H9 (cell line): Measurements from ENCODE around the gene KIZ. TPM values are rescaled to one million over a fixed set of nuclear protein-coding genes. Genes with fewer than 3 reads are reported as not detected.
A peak's percentile ranks its signal among the peaks of the same experiment; 100 is the strongest.

Experiments used
- DNase-seq: peaks from one replicate; pipeline ENCODE4 v3.0.0-alpha.2; 2017
- H2AFZ ChIP-seq: one replicate; pipeline ENCODE4 v1.6.1; 2013; ENCODE audit warnings: mild to moderate bottlenecking, low read length, control low read depth, moderate library complexity
- H2AK5ac ChIP-seq: 2 replicates; pipeline ENCODE4 v1.6.1; 2013; ENCODE audit warnings: low read length, control low read depth, mixed read lengths; ENCODE audit not compliant: insufficient read length
- H2BK120ac ChIP-seq: one replicate; pipeline ENCODE4 v1.6.1; 2013; ENCODE audit warnings: low read depth, mild to moderate bottlenecking, low read length, control low read depth, inconsistent platforms; ENCODE audit not compliant: poor library complexity, severe bottlenecking
- H2BK12ac ChIP-seq: 2 replicates; pipeline ENCODE4 v1.6.1; 2013; ENCODE audit warnings: low read length, control low read depth, mixed read lengths, low read depth; ENCODE audit not compliant: insufficient read length
- H2BK15ac ChIP-seq: 2 replicates; pipeline ENCODE4 v1.6.1; 2013; ENCODE audit warnings: low read depth, low read length, control low read depth
- H2BK20ac ChIP-seq: one replicate; pipeline ENCODE4 v1.6.1; 2013; ENCODE audit warnings: low read depth, mild to moderate bottlenecking, low read length, control low read depth, inconsistent platforms; ENCODE audit not compliant: poor library complexity, severe bottlenecking
- H2BK5ac ChIP-seq: 2 replicates; pipeline ENCODE4 v1.6.1; 2013; ENCODE audit warnings: low read length, control low read depth, mixed read lengths; ENCODE audit not compliant: insufficient read length
- H3K14ac ChIP-seq: 2 replicates; pipeline ENCODE4 v1.6.1; 2013; ENCODE audit warnings: low read length, control low read depth; ENCODE audit not compliant: insufficient read depth
- H3K18ac ChIP-seq: 2 replicates; pipeline ENCODE4 v1.6.1; 2013; ENCODE audit warnings: low read depth, mild to moderate bottlenecking, mixed read lengths, low read length, control low read depth; ENCODE audit not compliant: insufficient read length
- H3K23ac ChIP-seq: 2 replicates; pipeline ENCODE4 v1.6.1; 2013; ENCODE audit warnings: low read length, control low read depth, mixed read lengths, low read depth; ENCODE audit not compliant: insufficient read length
- H3K23me2 ChIP-seq: 2 replicates; pipeline ENCODE4 v1.6.1; 2013; ENCODE audit warnings: low read depth, mild to moderate bottlenecking, mixed read lengths, low read length, control low read depth; ENCODE audit not compliant: insufficient read length, poor library complexity, severe bottlenecking
- H3K27ac ChIP-seq: 2 replicates; pipeline ENCODE4 v1.5.1; 2013; ENCODE audit warnings: low read length, control low read depth, mixed read lengths, low read depth; ENCODE audit not compliant: insufficient read length
- H3K27me3 ChIP-seq: 2 replicates; pipeline ENCODE4 v1.6.1; 2013; ENCODE audit warnings: low read length, control low read depth, inconsistent platforms; ENCODE audit not compliant: insufficient read depth
- H3K4ac ChIP-seq: 2 replicates; pipeline ENCODE4 v1.6.1; 2013; ENCODE audit warnings: low read depth, mild to moderate bottlenecking, control low read depth, inconsistent platforms, low read length, moderate library complexity
- H3K4me1 ChIP-seq: 2 replicates; pipeline ENCODE4 v1.6.1; 2013; ENCODE audit warnings: low read length, control low read depth, inconsistent platforms; ENCODE audit not compliant: insufficient read depth
- H3K4me2 ChIP-seq: 2 replicates; pipeline ENCODE4 v1.6.1; 2013; ENCODE audit warnings: low read length, control low read depth, mixed read lengths; ENCODE audit not compliant: insufficient read length, insufficient read depth
- H3K56ac ChIP-seq: 2 replicates; pipeline ENCODE4 v1.6.1; 2013; ENCODE audit warnings: low read depth, mild to moderate bottlenecking, mixed read lengths, low read length, control low read depth; ENCODE audit not compliant: insufficient read length
- H3K79me1 ChIP-seq: 2 replicates; pipeline ENCODE4 v1.6.1; 2013; ENCODE audit warnings: low read depth, mild to moderate bottlenecking, moderate library complexity, low read length, control low read depth, inconsistent platforms; ENCODE audit not compliant: insufficient read depth, poor library complexity, severe bottlenecking
- H3K79me2 ChIP-seq: 2 replicates; pipeline ENCODE4 v1.6.1; 2013; ENCODE audit warnings: low read length, control low read depth, inconsistent platforms; ENCODE audit not compliant: insufficient read depth
- H3K9ac ChIP-seq: 2 replicates; pipeline ENCODE4 v1.6.1; 2013; ENCODE audit warnings: low read length, control low read depth, mixed read lengths; ENCODE audit not compliant: insufficient read length; ENCODE audit errors: extremely low read depth
- H3K9me3 ChIP-seq: one replicate; pipeline ENCODE4 v1.6.1; 2013; ENCODE audit warnings: low read depth, low read length, inconsistent platforms; ENCODE audit not compliant: control insufficient read depth
- H3T11ph ChIP-seq: one replicate; pipeline ENCODE4 v1.6.1; 2013; ENCODE audit warnings: mild to moderate bottlenecking, low read length, control low read depth, inconsistent platforms
- H4K20me1 ChIP-seq: one replicate; pipeline ENCODE4 v1.6.1; 2013; ENCODE audit not compliant: control insufficient read depth, insufficient read length, insufficient read depth
- H4K5ac ChIP-seq: 2 replicates; pipeline ENCODE4 v1.6.1; 2013; ENCODE audit warnings: low read depth, mild to moderate bottlenecking, mixed read lengths, low read length, control low read depth; ENCODE audit not compliant: insufficient read length
- H4K8ac ChIP-seq: replicated peaks from 2 replicates; pipeline ENCODE4 v1.6.1; 2013; ENCODE audit warnings: low read length, control low read depth, mixed read lengths, low read depth; ENCODE audit not compliant: insufficient read length
- H4K91ac ChIP-seq: 2 replicates; pipeline ENCODE4 v1.6.1; 2013; ENCODE audit warnings: low read depth, mild to moderate bottlenecking, moderate library complexity, mixed read lengths, low read length, control low read depth; ENCODE audit not compliant: insufficient read length
- H3K27ac Mint-ChIP-seq, 3 experiments: 2 replicates in 2 of 3; 3 replicates in 1 of 3; pipeline ENCODE4 v1.8.0; 2020 to 2021; ENCODE audit warnings: mixed read lengths in 3 of 3, mild to moderate bottlenecking in 1 of 3, moderate library complexity in 1 of 3
- H3K27me3 Mint-ChIP-seq: 2 replicates; pipeline ENCODE4 v1.8.0; 2021; ENCODE audit warnings: low read depth, mild to moderate bottlenecking, moderate library complexity, mixed read lengths
- H3K36me3 Mint-ChIP-seq, 3 experiments: 2 replicates in 2 of 3; 3 replicates in 1 of 3; pipeline ENCODE4 v1.8.0; 2020 to 2021; ENCODE audit warnings: low read depth in 3 of 3, mixed read lengths in 3 of 3; ENCODE audit not compliant: insufficient read depth in 1 of 3
- H3K4me1 Mint-ChIP-seq, 2 experiments: 2 replicates each; pipeline ENCODE4 v1.8.0; 2020; ENCODE audit warnings: mixed read lengths in 2 of 2
- H3K4me3 Mint-ChIP-seq, 2 experiments: 2 replicates in 1 of 2; 3 replicates in 1 of 2; pipeline ENCODE4 v1.8.0; 2020 to 2021; ENCODE audit warnings: mild to moderate bottlenecking in 2 of 2, mixed read lengths in 2 of 2, moderate library complexity in 1 of 2
- H3K9me3 Mint-ChIP-seq, 2 experiments: 2 replicates in 1 of 2; 3 replicates in 1 of 2; pipeline ENCODE4 v1.8.0; 2020; ENCODE audit warnings: mild to moderate bottlenecking in 2 of 2, mixed read lengths in 2 of 2, moderate library complexity in 1 of 2
- CTCF ChIP-seq: fragments of 200-600 bp; sonication (generic); conservative IDR thresholded peaks from 3 replicates; pipeline ENCODE4 v1.8.0; 2021; ENCODE audit warnings: antibody characterized with exemption, mild to moderate bottlenecking
- WGBS: extraction: QIAGEN DNeasy Blood & Tissue Kit; methylation state at CpG from one replicate; pipeline ENCODE4 v1.1.7; 2013; ENCODE audit warnings: missing lambda C conversion rate, low lambda C conversion rate, mixed read lengths; ENCODE audit not compliant: insufficient read length; ENCODE audit errors: extremely low coverage; 5-methylcytosine and 5-hydroxymethylcytosine counted together
- total RNA-seq: library from RNA; stranded (reverse); gene quantifications from 2 replicates; pipeline ENCODE4 v1.2.1, GENCODE V29; 2021

KIZ gene
- total RNA-seq, 1 experiment from 2014 or later, result 29.3 TPM

GRCh38 chr20:21225215-21225947, 99.5 kb downstream of the KIZ start:
- Mint-ChIP-seq H3K36me3 (peaks cover 0 to 22% (median 18%) of the 10 kb centered on the region in 3 experiments; a peak in 4 of 7 replicates), H3K4me1 (peaks cover 59% of the 10 kb centered on the region in 2 experiments), H3K9me3 (no peaks in the 10 kb centered on the region), H3K4me3 (no peak overlapping the region), H3K27ac (peak overlapping the region in 1 of 3 experiments; percentile 67; a peak in 1 of 7 replicates), H3K27me3 (no peaks in the 10 kb centered on the region)
- Histone ChIP-seq H2BK5ac (no peak overlapping the region), H3K56ac (no peak overlapping the region), H3K9me3 (no peaks in the 10 kb centered on the region), H3K79me1 (no peaks in the 10 kb centered on the region), H3T11ph (no peak overlapping the region), H2BK12ac (no peak overlapping the region), H4K8ac (no peak overlapping the region), H3K4ac (no peak overlapping the region), H3K4me2 (no peak overlapping the region), H3K27me3 (no peaks in the 10 kb centered on the region), H2AK5ac (no peak overlapping the region), H4K91ac (no peak overlapping the region), H3K9ac (no peak overlapping the region), H2BK20ac (no peak overlapping the region), H3K4me1 (no peaks in the 10 kb centered on the region; the same call in 1 of the 2 replicates), H3K14ac (no peak overlapping the region), H3K27ac (no peak overlapping the region), H2BK15ac (no peak overlapping the region), H3K18ac (no peak overlapping the region), H2AFZ (no peak overlapping the region), H4K20me1 (no peaks in the 10 kb centered on the region), H3K23ac (no peak overlapping the region), H2BK120ac (no peak overlapping the region), H4K5ac (no peak overlapping the region), H3K79me2 (no peaks in the 10 kb centered on the region), H3K23me2 (no peaks in the 10 kb centered on the region)
- TF ChIP-seq CTCF, result no peak
- WGBS, result no CpG with 5 or more reads among the region's 6 CpGs
- DNase-seq, result no peak
